Stimulated activated CD8-positive, alpha-beta memory T cell treated with anti-CD3 and anti-CD28 coated beads, Interleukin-4, amount 100 ng/mL, for 1 hour (primary cell): ENCODE data around the gene AGL.
"Not testable (repeated sequence)": the region's sequence is repeated elsewhere in the genome, so short reads cannot be mapped to it uniquely, and the experiment has no call there.

ENCODE experiments used
- DNase-seq, 2 donors: peaks; one replicate each; pipeline ENCODE4 v3.0.0-alpha.2; 2020; ENCODE audit warnings: low read depth in 2 of 2, low spot score in 1 of 2

The AGL gene

DNA sequence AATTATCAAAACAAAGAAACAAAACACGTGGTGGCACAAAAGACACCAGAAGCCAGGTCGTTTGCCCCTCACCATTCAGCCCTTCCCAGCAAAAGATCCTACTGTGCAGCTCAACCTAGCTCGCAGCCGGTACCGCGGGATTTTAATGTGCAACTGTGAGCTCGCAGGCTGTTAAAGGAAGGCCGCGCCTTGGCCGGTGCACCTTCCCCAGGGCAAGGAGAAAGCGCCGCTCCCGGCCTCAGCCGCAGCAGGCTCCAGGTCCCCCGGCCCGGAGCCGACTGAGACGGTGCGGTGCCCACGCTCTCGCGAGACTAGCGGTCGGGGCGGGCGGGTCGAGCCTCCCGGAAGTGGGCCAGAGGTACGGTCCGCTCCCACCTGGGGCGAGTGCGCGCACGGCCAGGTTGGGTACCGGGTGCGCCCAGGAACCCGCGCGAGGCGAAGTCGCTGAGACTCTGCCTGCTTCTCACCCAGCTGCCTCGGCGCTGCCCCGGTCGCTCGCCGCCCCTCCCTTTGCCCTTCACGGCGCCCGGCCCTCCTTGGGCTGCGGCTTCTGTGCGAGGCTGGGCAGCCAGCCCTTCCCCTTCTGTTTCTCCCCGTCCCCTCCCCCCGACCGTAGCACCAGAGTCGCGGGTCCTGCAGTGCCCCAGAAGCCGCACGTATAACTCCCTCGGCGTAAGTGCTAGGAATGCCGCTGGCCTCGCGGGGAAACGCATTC is at the start of gene AGL:
AGL (plus strand) TSS at position 618 of the 715 bp plus-strand sequence. CDS start 682 bp downstream, outside the sequence.
- peak; percentile 60 to 75 for DNase-seq

GRCh38 chr1:99801584-99801983 is 48.6 kb upstream of the AGL start:
- no peak for DNase-seq

DNA sequence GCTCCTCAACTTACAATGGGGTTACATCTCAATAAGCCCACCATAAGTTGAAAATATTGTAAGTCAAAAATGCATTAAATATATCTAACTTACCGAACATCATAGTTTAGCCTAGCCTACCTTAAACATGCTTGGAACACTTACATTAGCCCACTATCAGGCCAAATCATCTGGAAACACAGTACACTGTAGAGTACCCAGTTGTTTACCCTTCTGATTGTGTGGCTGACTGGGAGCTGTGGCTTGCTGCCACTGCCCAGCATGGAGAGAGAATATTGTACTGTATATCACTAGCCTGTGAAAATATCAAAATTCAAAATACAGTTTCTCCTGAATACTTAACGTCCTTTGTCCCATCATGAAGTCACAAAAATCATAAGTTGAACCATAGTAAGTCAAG is 43.3 kb upstream of the AGL start:
- DNase-seq, result no peak

- no peak for DNase-seq
Measured at GRCh38 chr1:99808391-99809115, 41.6 kb upstream of the AGL start.

- no peak for DNase-seq
Measured at GRCh38 chr1:99811075-99811474, 39.1 kb upstream of the AGL start.

DNA sequence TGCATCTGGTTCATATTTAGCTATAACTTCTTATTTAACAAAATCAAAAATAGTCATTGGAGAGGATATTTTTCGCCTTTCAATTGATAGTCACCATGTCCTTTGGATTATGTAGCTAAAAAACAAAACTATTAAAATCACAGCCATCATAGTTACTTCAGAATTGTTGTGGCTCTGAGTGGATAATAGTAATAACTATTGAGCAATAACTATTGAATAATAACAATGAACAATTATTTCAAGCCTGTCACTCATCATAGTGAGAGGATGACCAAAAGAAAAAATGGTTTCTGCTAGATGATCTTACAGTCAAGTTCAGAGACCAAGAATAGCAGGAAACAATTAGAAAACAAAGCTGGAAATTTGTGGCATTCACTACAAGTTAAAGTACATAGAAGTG is 38.4 kb upstream of the AGL start:
- DNase-seq, result no peak

DNA sequence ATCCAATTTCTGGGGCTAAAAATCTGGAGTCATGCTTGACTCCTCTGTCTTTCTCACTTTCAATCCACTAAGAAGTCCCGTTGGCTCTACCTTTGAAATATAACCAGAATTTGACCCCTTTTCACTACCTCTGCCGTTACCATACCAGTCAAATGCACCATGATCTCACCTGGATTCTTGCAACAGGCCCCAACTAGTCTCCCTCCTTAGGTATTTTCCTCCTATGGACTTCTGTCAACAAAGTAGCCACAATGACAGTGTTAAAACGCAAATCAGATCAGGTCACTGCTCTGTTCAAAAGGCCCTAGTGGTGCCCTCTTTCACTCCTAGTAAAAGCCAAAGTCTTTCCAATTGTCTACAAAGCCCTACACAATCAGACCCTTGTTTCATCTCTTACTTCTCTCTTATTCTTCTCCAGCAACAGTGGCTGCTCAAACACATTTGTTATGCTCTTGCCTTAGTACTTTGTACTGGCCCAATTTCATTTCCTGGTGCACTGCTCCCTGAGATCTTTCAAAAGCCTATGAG is 35.7 kb upstream of the AGL start:
- DNase-seq, result no peak

DNA sequence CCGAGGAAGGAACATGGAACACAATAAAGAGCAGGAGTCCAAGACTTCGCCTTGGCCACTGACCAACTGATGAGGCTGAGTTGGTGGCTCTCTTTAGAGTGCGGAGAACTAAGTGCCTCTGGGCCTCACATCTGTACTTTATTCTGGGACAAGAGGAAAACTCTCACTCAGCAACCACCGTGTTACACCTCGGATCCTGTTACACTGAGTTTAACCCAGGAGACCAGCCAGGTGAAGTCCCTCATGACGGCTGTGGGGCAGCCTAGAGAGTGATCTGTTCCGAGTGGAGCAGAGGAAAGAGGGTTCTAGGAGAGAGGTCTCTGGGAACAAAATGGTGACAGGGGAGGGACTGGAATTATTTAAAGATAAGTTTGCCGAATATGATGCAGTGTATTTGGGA is 33.5 kb upstream of the AGL start:
- no peak for DNase-seq

DNA sequence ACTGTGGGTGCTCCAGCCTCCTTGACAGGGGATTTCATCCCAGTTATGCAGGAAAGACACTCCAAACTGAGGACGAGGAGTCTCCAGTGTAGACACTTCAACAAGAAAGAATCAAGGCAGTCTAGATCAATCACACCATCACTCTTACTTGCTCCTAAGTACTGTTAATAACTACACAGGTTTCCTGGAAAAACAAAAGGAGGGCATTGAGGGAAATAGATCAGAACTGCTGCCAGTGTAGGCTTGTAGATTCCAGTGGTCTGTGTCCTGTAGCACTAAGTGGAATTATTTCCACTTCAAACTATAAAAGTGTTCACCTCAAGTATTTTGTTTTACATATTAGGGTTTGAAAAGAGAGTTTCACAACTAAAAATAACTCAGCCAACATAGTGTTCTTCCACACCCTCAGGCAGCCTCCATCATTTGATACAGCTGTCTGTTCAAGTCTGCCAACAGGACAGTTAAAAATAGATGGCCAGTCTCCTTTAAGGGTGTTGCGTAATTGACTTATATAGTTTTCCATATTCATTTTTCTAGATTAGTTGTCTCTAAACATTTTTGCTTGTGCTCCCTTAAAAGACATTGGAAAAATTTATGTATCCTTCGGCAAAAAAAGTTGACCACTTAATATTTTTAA is 32.0 kb upstream of the AGL start:
- no peak for DNase-seq

GRCh38 chr1:99820546-99820945 is 29.6 kb upstream of the AGL start:
- no peak for DNase-seq

DNA sequence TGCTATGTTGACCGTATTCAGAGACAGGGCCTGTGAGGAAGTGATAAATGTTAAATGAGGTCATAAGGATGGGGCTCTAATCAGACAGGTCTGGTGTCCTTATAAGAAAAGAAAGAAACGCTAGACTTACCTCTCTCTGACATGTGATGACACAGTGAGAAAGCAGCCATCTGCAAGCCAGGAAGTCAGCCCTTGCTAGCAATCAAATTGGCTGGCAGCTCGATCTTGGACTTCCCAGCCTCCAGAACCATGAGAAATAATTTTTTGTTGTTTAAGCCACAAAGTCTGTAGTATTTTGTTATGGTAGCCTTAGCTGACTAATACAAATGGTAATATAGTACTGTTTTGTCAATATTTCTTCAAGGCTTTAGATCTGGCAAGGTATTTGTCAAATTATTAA is 25.1 kb upstream of the AGL start:
- no peak for DNase-seq

- no peak for DNase-seq
Measured at GRCh38 chr1:99825702-99826101, 24.5 kb upstream of the AGL start.

- DNase-seq, result no peak
Measured at GRCh38 chr1:99827970-99828369, 22.2 kb upstream of the AGL start.

DNA sequence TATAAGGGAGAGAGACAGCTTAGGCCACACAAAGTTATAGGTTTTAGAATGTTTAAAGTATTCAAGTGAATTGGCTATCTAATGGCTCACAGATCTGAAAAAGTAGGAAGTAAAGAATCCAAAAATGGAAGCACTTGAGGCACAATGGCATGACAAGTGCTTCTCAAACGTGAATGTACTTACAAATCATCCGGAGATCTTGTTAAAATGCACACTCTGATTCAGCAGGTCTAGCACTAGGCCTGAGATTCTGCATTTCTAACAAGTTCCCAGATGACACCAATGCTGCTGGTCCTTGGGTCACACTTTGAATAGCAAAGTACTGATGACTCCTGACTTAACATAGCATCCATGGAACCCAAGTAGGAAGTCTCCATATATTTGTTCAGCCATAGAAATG is 20.9 kb upstream of the AGL start:
- no peak for DNase-seq

- DNase-seq, result not testable (repeated sequence)
Measured at GRCh38 chr1:99833911-99834310, 16.2 kb upstream of the AGL start.

GRCh38 chr1:99836171-99837103 is 13.7 kb upstream of the AGL start:
- not testable (repeated sequence) for DNase-seq

DNA sequence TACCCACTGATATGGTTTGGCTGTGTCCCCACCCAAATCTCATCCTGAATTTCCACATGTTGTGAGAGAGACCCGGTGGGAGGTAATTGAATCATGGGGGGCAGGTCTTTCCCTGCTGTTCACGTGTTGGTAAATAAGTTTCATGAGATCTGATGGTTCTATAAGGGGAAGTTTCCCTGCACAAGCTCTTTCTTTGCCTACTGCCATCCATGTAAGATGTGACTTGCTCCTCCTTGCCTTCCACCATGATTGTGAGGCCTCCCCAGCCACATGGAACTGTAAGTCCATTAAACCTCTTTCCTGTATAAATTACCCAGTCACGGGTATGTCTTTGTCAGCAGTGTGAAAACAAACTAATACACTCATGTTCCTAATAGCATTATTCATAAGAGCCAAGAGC is 9.8 kb upstream of the AGL start:
- DNase-seq, result not testable (repeated sequence)

- DNase-seq, result no peak
Measured at GRCh38 chr1:99843760-99844159, 6.4 kb upstream of the AGL start.

GRCh38 chr1:99845201-99845600 is 5.0 kb upstream of the AGL start:
- DNase-seq, result not testable (repeated sequence)

DNA sequence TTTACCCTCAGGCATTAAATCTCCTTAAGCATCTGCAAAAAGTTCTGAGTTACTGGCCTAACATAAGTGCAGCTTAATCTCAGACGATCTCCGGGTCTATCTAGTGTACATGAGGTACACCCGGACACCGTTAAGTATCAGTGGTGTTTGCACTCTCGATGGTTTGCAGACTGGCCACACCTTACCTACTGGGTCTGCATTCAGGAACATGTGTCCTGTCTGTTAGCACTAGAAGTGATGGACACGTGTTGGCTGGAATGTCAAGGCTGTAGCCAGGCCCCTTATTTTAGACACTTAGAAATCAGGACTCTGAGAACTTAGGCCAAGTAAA is 783 bp upstream of the AGL start:
- DNase-seq, result no peak
